Testis (tissue), 3 donors: Measurements from ENCODE around the gene TGIF1. TPM values are rescaled to one million over a fixed set of nuclear protein-coding genes. Genes with fewer than 3 reads are reported as not detected.
"Not testable (repeated sequence)": the region's sequence is repeated elsewhere in the genome, so short reads cannot be mapped to it uniquely, and the experiment has no call there.

Experiments used
- DNase-seq: peaks from one replicate; pipeline ENCODE4 v3.0.0-alpha.2; 2019
- H3K27ac ChIP-seq, 2 donors: fragments of 200-600 bp; sonication (generic); one replicate each; pipeline ENCODE4 v1.5.1; 2019
- H3K27me3 ChIP-seq: fragments of 200-600 bp; sonication (generic); one replicate; pipeline ENCODE4 v1.5.1; 2019
- H3K36me3 ChIP-seq: fragments of 200-600 bp; sonication (generic); one replicate; pipeline ENCODE4 v1.5.1; 2017; ENCODE audit warnings: low read depth; ENCODE audit errors: missing control alignments
- H3K4me1 ChIP-seq: fragments of 200-600 bp; sonication (generic); one replicate; pipeline ENCODE4 v1.5.1; 2019
- H3K4me3 ChIP-seq, 2 donors: fragments of 200-600 bp; sonication (generic); one replicate each; pipeline ENCODE4 v1.5.1; 2017 to 2019
- H3K9me3 ChIP-seq: fragments of 200-600 bp; sonication (generic); one replicate; pipeline ENCODE4 v1.5.1; 2017
- CTCF ChIP-seq, 3 experiments: fragments of 450-650 bp in 2 of 3; fragments of 200-600 bp in 1 of 3; sonication (generic) in 1 of 3; IDR thresholded peaks; one replicate each; pipeline ENCODE4 v1.5.1; 2016 to 2019; ENCODE audit warnings: antibody characterized with exemption in 3 of 3, mild to moderate bottlenecking in 2 of 3, moderate library complexity in 1 of 3
- POLR2A ChIP-seq: fragments of 450-650 bp; IDR thresholded peaks from one replicate; pipeline ENCODE4 v1.6.1; 2017; ENCODE audit warnings: antibody characterized with exemption, mild to moderate bottlenecking, moderate library complexity
- WGBS, 2 donors: methylation state at CpG; one replicate each; pipeline ENCODE4 v1.1.5; 2018; 5-methylcytosine and 5-hydroxymethylcytosine counted together
- intact Hi-C: fragments of 100-400 bp; cut with DNase I; formaldehyde crosslinking; loops from one replicate; pipeline ENCODE4 v1.15.1; 2023; ENCODE audit warnings: low total_unique reads
- polyA plus RNA-seq: library from polyadenylated mRNA; stranded (reverse); fragments of 350-450 nt; fragmentation: Illumina TruSeq; extraction: RNeasy Lipid Tissue Mini Kit (QIAGEN cat#74804); gene quantifications from one replicate; pipeline ENCODE4 v1.2.3, GENCODE V29; 2014; ENCODE audit warnings: low read depth, low replicate concordance; ENCODE audit not compliant: insufficient read depth
- total RNA-seq, 2 donors: library from RNA; depleted of rRNA; stranded (reverse); fragments of >200 nt; gene quantifications; one replicate each; pipeline ENCODE4 v1.2.3, GENCODE V29; 2016

The TGIF1 gene
- total and polyA plus RNA-seq, 3 donors from 2014 or later: 56.1 to 117 (median 66.6) TPM

- Histone ChIP-seq H3K9me3 (no peaks in the 10 kb centered on the region), H3K27ac (no peak overlapping the region), H3K27me3 (no peaks in the 10 kb centered on the region), H3K4me3 (no peak overlapping the region), H3K36me3 (no peaks in the 10 kb centered on the region), H3K4me1 (no peaks in the 10 kb centered on the region)
- intact Hi-C loops: no loop called here
- no peak for DNase-seq
- TF ChIP-seq CTCF (IDR thresholded peaks at IDR 0.05): no peak
- TF ChIP-seq POLR2A: no peak
- WGBS, 2 donors: 32 to 36% methylated on average over 3 of the region's 3 CpGs
Observed at GRCh38 chr18:3405713-3406112, 44.3 kb upstream of the TGIF1 start.

- no peak overlapping the region for H3K4me3 ChIP-seq
- 89 to 95% methylated on average over 3 of the region's 3 CpGs for WGBS, 2 donors
- intact Hi-C loops: no loop called here
- no peak for TF ChIP-seq POLR2A
- no peak for TF ChIP-seq CTCF (IDR thresholded peaks at IDR 0.05)
- no peaks in the 10 kb centered on the region for H3K4me1 ChIP-seq
- DNase-seq: no peak
- no peaks in the 10 kb centered on the region for H3K27me3 ChIP-seq
- H3K36me3 ChIP-seq: no peaks in the 10 kb centered on the region
- no peak overlapping the region for H3K27ac ChIP-seq
- H3K9me3 ChIP-seq: no peaks in the 10 kb centered on the region
Observed at GRCh38 chr18:3408107-3408506, 41.9 kb upstream of the TGIF1 start.

- DNase-seq: no peak
- intact Hi-C loops: no loop called here
Observed at GRCh38 chr18:3409811-3410210, 40.2 kb upstream of the TGIF1 start.

GRCh38 chr18:3410273-3410672 is 39.7 kb upstream of the TGIF1 start:
- Histone ChIP-seq H3K9me3 (no peaks in the 10 kb centered on the region), H3K4me3 (no peak overlapping the region), H3K27ac (no peak overlapping the region), H3K36me3 (no peaks in the 10 kb centered on the region), H3K27me3 (no peaks in the 10 kb centered on the region), H3K4me1 (no peaks in the 10 kb centered on the region)
- WGBS, 2 donors: 91 to 94% methylated on average over 3 of the region's 3 CpGs
- TF ChIP-seq POLR2A: no peak
- TF ChIP-seq CTCF (IDR thresholded peaks at IDR 0.05): no peak
- no peak for DNase-seq
- intact Hi-C loops: no loop called here

More at GRCh38 chr18:3409811-3410210, 40.2 kb upstream of the TGIF1 start:
- no peak overlapping the region for H3K4me3 ChIP-seq
- TF ChIP-seq POLR2A (no peak), CTCF (IDR thresholded peaks at IDR 0.05) (no peak)
- H3K9me3 ChIP-seq: no peaks in the 10 kb centered on the region
- no peaks in the 10 kb centered on the region for H3K27me3 ChIP-seq
- H3K36me3 ChIP-seq: no peaks in the 10 kb centered on the region
- no peak overlapping the region for H3K27ac ChIP-seq
- H3K4me1 ChIP-seq: no peaks in the 10 kb centered on the region
- WGBS, 2 donors: 85 to 92% methylated on average over 6 to 7 of the region's 7 CpGs

GRCh38 chr18:3410876-3411275 is 39.1 kb upstream of the TGIF1 start:
- not testable (repeated sequence) for DNase-seq

More at GRCh38 chr18:3410876-3411275, 39.1 kb upstream of the TGIF1 start:
- H3K27ac ChIP-seq, H3K36me3 ChIP-seq, intact Hi-C loops, H3K4me3 ChIP-seq, H3K4me1 ChIP-seq, H3K9me3 ChIP-seq, H3K27me3 ChIP-seq: not testable (repeated sequence)
- whole genome bisulfite sequencing, 2 donors: 68 to 73% methylated on average over 2 to 3 of the region's 3 CpGs
